ENCODE data around the gene B3GAT1. TPM values are rescaled to one million over a fixed set of nuclear protein-coding genes. Genes with fewer than 3 reads are reported as not detected.

B3GAT1 gene
- total RNA-seq, 2 donors from 2014 or later, result 0.71 TPM; not detected in 1

DNA sequence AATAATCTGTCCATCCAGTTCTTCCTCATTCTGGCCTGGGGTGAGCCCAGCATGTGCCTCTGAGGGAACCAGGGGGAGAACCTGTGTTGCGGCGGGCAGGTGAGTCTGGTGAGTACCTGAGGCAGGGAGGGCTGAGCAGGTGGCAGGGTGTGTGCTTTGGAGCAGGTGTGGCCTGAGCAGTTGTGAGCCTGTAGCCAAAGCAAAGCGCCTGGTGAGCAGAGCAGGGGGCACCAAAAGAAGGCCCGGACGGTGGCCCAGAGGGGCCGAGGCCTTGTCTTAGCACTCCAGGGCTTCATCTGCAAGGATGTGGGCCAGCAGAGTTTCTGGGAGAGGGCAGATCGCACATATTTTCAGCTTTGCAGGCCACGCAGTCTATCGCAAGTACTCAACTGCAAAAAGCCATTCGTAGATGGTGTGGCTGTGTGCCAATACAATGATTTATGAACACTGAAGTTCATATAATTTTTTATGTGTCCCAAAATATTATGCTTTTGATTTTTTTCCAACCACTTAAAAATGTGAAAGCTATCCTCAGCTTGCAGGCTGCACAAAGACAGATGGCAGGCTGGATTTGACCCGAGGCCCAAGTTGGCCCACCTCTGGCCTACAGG is 71.6 kb downstream of the B3GAT1 start:
- H3K9me3 ChIP-seq, result no peaks in the 10 kb centered on the region
- DNase-seq (ENCODE audit: low spot score), result no peak
- ATAC-seq (ENCODE audit: insufficient number of reproducible peaks, low FRiP score, low read depth), result no peak

DNA sequence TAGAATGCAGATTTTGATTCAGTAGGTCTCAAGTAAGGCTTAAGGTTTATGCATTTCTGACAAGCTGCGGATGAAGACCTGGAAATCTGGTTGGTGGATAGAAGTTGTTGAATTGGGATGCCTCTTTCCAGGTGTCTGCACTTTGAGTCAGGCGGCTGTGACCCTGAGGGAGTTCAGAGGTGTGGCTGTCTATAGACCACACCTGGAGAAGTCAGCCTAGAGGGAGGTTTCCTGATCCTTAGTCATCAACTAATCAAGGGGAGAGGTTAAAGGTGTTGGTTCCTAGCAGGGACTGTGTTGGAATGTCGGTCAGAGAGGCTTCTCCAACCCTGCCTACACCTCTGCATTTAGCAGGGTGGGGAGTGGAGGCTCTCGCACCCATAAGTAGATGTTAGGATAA is 72.3 kb downstream of the B3GAT1 start:
- Histone ChIP-seq H3K4me1 (ENCODE audit: control insufficient read depth in 1 of 2, low read depth in 2 of 2) (no peaks in the 10 kb centered on the region), H3K36me3 (no peaks in the 10 kb centered on the region), H3K27me3 (replicated peaks; ENCODE audit: insufficient read depth) (no peaks in the 10 kb centered on the region), H3K4me3 (no peak overlapping the region), H3K9me3 (no peaks in the 10 kb centered on the region), H3K27ac (no peak overlapping the region)
- ATAC-seq (ENCODE audit: insufficient number of reproducible peaks, low FRiP score, low read depth) (no peak), DNase-seq (ENCODE audit: low spot score) (no peak)
- TF ChIP-seq, protein P1, sequence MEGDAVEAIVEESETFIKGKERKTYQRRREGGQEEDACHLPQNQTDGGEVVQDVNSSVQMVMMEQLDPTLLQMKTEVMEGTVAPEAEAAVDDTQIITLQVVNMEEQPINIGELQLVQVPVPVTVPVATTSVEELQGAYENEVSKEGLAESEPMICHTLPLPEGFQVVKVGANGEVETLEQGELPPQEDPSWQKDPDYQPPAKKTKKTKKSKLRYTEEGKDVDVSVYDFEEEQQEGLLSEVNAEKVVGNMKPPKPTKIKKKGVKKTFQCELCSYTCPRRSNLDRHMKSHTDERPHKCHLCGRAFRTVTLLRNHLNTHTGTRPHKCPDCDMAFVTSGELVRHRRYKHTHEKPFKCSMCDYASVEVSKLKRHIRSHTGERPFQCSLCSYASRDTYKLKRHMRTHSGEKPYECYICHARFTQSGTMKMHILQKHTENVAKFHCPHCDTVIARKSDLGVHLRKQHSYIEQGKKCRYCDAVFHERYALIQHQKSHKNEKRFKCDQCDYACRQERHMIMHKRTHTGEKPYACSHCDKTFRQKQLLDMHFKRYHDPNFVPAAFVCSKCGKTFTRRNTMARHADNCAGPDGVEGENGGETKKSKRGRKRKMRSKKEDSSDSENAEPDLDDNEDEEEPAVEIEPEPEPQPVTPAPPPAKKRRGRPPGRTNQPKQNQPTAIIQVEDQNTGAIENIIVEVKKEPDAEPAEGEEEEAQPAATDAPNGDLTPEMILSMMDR (IDR thresholded peaks at IDR 0.05), result no peak

More for the DNA sequence above, 71.6 kb downstream of the B3GAT1 start:
- H3K4me3 ChIP-seq, result no peak overlapping the region
- no peak overlapping the region for H3K27ac ChIP-seq
- H3K36me3 ChIP-seq, result no peaks in the 10 kb centered on the region
- TF ChIP-seq, protein P1 (IDR thresholded peaks at IDR 0.05), result no peak
- H3K27me3 ChIP-seq (replicated peaks; ENCODE audit: insufficient read depth), result no peaks in the 10 kb centered on the region
- H3K4me1 ChIP-seq (ENCODE audit: control insufficient read depth in 1 of 2, low read depth in 2 of 2), result no peaks in the 10 kb centered on the region

GRCh38 chr11:134338654-134339053 is 73.4 kb downstream of the B3GAT1 start:
- H3K4me3 ChIP-seq, result no peak overlapping the region
- H3K4me1 ChIP-seq (ENCODE audit: control insufficient read depth in 1 of 2, low read depth in 2 of 2), result no peaks in the 10 kb centered on the region
- no peaks in the 10 kb centered on the region for H3K9me3 ChIP-seq
- H3K27me3 ChIP-seq (replicated peaks; ENCODE audit: insufficient read depth), result no peaks in the 10 kb centered on the region
- DNase-seq (ENCODE audit: low spot score) (no peak), ATAC-seq (ENCODE audit: insufficient number of reproducible peaks, low FRiP score, low read depth) (no peak)
- no peak overlapping the region for H3K27ac ChIP-seq
- TF ChIP-seq, protein P1 (IDR thresholded peaks at IDR 0.05), result no peak
- no peaks in the 10 kb centered on the region for H3K36me3 ChIP-seq

GRCh38 chr11:134338068-134338467 is 74.0 kb downstream of the B3GAT1 start:
- no peak for DNase-seq (ENCODE audit: low spot score)
- Histone ChIP-seq H3K9me3 (no peaks in the 10 kb centered on the region), H3K4me1 (ENCODE audit: control insufficient read depth in 1 of 2, low read depth in 2 of 2) (no peaks in the 10 kb centered on the region), H3K27me3 (replicated peaks; ENCODE audit: insufficient read depth) (no peaks in the 10 kb centered on the region), H3K4me3 (no peak overlapping the region), H3K27ac (no peak overlapping the region), H3K36me3 (no peaks in the 10 kb centered on the region)
- TF ChIP-seq, protein P1 (IDR thresholded peaks at IDR 0.05), result no peak
- no peak for ATAC-seq (ENCODE audit: insufficient number of reproducible peaks, low FRiP score, low read depth)

- Histone ChIP-seq H3K27me3 (replicated peaks; ENCODE audit: insufficient read depth) (no peaks in the 10 kb centered on the region), H3K27ac (no peak overlapping the region), H3K36me3 (no peaks in the 10 kb centered on the region), H3K4me1 (ENCODE audit: control insufficient read depth in 1 of 2, low read depth in 2 of 2) (peaks cover 3 to 8% of the 10 kb centered on the region in 2 donors), H3K4me3 (no peak overlapping the region), H3K9me3 (no peaks in the 10 kb centered on the region)
- TF ChIP-seq, protein P1 (IDR thresholded peaks at IDR 0.05), result no peak
- DNase-seq (ENCODE audit: low spot score) (no peak), ATAC-seq (ENCODE audit: insufficient number of reproducible peaks, low FRiP score, low read depth) (no peak)
Observed at GRCh38 chr11:134337051-134337450, 75.0 kb downstream of the B3GAT1 start.
